AG09309 (cell line): ENCODE measurements around the gene VAV3.

Experiments
- DNase-seq: peaks from one replicate; pipeline ENCODE4 v3.0.0-alpha.2; 2010; ENCODE audit warnings: low read depth
- H3K4me3 ChIP-seq: 2 replicates; pipeline ENCODE4 v1.5.1; 2011; ENCODE audit warnings: mild to moderate bottlenecking, low read depth, low read length, moderate library complexity; ENCODE audit not compliant: control insufficient read depth
- TF ChIP-seq, protein P1 (sequence below): IDR thresholded peaks from 2 replicates; pipeline ENCODE4 v1.5.1; 2011; ENCODE audit warnings: mild to moderate bottlenecking, low read depth, low read length, inconsistent platforms; ENCODE audit not compliant: insufficient read depth, control insufficient read depth; ENCODE audit errors: missing control alignments

Gene VAV3

DNA sequence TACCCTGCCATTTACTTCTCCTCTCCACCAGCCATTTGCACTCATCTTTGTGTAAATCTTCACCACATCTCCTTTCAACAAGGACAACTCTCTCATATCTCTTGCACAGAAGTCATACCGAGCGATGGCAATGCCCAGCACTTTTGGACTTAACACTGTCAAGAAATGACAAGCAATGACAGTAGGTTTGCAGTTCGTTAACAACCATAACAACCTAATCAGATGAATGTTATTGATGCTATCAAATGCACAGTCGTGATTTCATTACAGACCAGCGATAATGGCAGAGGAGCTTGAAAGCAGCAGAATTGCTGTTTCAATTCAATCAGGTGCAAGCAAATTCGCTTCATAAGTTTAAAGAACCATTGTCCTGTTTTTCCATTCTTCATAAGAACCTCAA is 390.9 kb downstream of the VAV3 start:
- TF ChIP-seq, protein P1, sequence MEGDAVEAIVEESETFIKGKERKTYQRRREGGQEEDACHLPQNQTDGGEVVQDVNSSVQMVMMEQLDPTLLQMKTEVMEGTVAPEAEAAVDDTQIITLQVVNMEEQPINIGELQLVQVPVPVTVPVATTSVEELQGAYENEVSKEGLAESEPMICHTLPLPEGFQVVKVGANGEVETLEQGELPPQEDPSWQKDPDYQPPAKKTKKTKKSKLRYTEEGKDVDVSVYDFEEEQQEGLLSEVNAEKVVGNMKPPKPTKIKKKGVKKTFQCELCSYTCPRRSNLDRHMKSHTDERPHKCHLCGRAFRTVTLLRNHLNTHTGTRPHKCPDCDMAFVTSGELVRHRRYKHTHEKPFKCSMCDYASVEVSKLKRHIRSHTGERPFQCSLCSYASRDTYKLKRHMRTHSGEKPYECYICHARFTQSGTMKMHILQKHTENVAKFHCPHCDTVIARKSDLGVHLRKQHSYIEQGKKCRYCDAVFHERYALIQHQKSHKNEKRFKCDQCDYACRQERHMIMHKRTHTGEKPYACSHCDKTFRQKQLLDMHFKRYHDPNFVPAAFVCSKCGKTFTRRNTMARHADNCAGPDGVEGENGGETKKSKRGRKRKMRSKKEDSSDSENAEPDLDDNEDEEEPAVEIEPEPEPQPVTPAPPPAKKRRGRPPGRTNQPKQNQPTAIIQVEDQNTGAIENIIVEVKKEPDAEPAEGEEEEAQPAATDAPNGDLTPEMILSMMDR: no peak
- DNase-seq: no peak
- no peak overlapping the region for H3K4me3 ChIP-seq

DNA sequence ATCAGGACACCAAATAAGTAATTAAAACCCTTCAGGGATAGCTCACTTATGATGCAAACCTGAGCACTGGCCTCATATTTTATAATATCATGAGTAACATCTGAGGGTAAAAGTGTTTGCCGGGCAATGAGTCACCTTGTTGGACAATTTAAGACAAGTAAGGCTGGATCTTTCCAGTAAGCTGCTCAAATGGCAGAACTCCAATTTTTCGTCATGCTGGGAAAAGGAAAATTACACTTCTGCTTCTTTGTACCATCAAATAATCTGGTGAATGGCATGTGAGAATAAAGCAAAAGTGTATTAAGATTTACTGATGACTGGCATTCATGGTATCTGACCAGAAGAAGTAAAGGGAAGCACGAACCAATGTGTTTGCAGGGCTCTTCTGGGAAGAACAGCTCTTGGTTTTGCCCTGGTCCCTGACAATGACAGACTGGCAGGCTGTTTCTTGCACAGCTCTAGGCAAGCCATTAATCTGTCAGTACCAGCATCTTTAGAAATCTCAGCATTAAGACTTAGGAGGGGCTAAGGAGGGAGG is 392.2 kb downstream of the VAV3 start:
- no peak overlapping the region for H3K4me3 ChIP-seq
- DNase-seq: peak; percentile 83
- TF ChIP-seq, protein P1: no peak

DNA sequence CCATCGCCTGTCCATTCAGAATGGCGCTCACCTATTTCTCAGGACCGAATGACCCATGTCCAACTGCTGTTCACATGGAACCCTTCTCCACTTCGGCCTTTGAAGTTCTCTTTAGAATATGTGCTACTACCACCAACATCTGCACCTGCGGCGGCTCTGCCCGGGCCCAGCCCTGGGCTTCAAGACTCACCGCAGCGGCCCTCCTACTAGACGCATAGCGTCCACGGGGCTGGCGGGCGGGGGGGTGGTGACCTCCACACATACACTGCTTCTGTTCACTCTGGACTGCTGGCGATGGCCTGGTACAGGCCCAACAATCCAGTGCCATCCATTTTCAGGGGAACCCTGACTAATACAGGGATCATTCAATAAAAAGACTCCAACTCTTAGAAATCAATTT is 394.2 kb downstream of the VAV3 start:
- TF ChIP-seq, protein P1: no peak
- DNase-seq: no peak
- no peak overlapping the region for H3K4me3 ChIP-seq

DNA sequence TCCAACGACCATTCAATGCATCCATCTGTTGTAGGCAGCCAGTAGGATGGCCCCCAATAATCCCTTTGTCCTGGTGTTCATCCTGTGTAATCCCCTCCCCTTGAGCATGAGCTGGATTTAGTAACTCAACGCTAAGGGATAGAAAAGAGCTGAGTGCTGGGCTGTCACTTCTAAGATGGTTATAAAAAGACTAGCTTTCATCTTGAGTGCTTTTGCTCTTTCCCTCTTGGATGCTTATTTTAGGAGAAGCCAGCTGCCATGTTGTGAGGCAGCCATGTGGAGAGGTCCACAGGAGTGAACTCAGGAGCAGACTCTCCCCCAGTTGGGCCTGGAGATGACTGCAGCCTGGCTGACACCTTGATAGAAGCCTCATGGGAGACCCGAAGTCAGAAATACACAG is 401.5 kb downstream of the VAV3 start:
- no peak for DNase-seq
- TF ChIP-seq, protein P1: no peak
- no peak overlapping the region for H3K4me3 ChIP-seq

DNA sequence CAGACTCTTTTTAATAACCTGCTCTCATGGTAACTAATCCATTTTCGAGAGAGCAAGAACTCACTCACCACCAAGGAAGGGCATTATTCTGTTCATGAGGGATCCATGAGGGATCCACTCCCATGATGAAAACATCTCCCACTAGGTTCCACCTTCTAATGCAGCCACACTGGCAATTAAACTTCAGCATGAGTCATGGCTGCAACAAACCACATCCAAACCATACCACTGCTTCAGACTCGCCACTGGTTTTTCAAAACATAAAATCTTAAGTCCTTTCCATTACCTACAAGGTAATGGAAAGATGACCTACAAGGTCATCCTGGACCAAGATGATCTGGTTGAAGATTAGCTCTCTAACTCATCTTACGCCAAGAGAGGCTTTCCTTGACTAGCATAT is 405.1 kb downstream of the VAV3 start:
- H3K4me3 ChIP-seq: no peak overlapping the region
- TF ChIP-seq, protein P1: no peak
- DNase-seq: no peak

DNA sequence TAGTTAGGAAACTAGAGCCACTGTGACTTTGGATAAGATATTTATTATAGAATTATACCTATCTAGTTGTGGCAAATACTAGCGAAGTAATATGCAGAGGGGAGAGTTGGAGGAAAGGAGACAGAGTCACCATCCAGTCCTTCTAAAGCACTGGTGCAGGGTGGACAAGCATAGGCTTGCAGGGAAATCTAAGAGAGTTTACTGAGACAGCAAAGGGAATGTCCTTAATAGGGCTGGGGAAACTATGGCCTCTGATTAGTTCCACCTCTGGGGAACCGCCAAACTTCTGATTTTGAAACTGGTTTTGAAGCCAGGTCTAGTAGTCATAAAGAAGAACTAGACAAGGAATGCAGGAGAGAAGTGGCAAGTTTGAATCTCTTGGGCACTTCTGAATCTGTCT is 407.9 kb downstream of the VAV3 start:
- DNase-seq: no peak
- TF ChIP-seq, protein P1: no peak
- no peak overlapping the region for H3K4me3 ChIP-seq

DNA sequence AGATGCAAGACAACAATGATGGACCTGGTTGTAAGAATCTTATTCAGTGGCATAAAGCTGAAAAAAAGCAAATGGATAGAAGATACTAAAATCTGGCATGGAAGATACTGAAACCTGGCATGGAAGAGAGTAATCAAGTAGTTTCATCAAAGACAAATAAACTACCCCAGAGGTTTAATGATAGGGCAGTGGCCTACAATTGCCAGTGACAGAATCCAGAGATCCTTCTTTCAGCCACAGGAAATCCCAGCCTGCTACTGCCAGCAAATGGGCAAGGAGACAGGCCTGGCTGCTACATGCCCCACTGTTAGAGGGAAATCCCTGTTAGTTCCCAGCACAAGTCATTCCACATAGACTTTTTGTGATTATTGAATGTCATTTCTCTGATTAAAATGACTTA is 409.4 kb downstream of the VAV3 start:
- DNase-seq: no peak
- no peak overlapping the region for H3K4me3 ChIP-seq
- TF ChIP-seq, protein P1: no peak
